ENCODE results near the gene GYG2. TPM values are rescaled to one million over a fixed set of nuclear protein-coding genes. Genes with fewer than 3 reads are reported as not detected.

GYG2 gene
- total and polyA plus RNA-seq, 2 of the 8 experiments (the other 6 are each of a cell fraction or from before 2014, with no cell fraction given) = 52.8 to 65.3 TPM

DNA sequence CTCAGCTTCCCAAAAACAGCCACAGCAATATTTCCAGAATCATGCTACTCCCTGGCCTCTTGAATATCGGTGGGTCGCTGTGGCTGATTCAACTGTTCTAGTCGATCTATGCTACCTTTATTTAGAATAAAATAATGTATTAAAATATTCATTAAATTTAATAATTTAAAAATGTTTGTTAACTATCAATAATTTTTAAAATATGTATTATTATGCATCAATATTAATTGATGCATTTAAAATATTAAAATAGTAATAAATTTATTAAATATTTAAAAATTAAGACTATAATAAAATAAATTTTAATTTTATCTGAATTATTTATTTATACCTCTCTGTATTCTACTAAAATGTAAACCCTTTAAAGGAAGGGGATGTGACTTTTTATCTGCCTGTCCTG, 81.4 kb downstream of the GYG2 start (continued):
- TF ChIP-seq POU5F1 (IDR thresholded peaks at IDR 0.05; ENCODE audit: low read depth, low read length) (no peak), TEAD4 (IDR thresholded peaks at IDR 0.05; ENCODE audit: low read depth, low read length) (no peak)
